ENCODE measurements around the gene LTO1. TPM values are rescaled to one million over a fixed set of nuclear protein-coding genes. Genes with fewer than 3 reads are reported as not detected.

LTO1 gene
- total RNA-seq, 2 donors from 2014 or later, result 17.2 to 18.5 TPM

DNA sequence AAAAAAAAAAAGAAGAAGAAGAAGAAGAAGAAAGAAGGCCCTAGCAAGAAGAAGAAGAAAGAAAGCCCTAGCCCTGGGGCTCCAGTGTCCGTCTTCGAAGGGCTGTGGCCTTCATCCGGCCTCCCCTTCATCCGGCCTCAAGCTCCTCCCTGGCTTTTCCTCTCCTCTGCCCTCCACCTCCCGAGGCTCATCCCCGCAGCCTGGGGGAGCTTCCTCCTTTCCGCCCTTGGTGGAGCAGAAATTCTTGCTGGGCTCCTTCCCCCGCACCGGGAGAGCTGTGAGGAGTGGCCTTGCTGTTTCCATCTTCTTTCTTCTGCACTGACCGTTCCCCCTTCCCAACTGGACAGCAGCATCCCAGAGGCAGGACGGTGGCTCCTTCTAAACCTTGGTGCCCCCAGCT lies 9.5 kb upstream of the LTO1 start:
- intact Hi-C loops (cut with DNase I), result loop anchor here in 1 of 2 donors (2.0 kb wide), 1 partner anchor 510 kb away; no protein-coding TSS in a partner anchor
- peak; percentile 78 for DNase-seq (ENCODE audit: low spot score)

DNA sequence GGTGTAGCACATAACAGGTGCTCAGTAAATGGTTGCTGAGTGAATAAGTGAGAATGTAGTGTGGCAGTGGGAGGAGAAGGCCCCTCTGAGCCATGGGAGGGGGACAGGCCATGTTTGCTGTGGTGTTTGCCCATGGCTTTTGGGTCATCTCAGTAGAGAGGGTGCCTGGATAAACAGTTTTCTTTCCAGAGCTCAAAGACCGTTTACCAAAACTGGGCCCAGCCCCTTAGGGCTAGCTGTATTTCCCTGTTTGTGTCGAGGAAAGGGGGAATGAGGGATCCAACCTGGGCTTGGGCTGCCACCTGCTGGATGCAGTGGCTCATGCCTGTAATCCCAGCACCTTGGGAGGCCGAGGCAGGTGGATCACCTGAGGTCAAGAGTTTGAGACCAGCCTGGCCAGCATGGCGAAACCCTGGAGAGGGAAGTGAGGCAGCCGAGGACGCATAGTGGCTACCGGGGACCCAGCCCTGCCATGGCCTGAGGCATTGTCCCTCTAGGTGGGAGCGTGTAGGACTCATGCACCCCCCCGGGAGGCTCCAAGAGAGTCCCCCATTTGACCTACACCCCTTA lies 8.7 kb upstream of the LTO1 start:
- intact Hi-C loops (cut with DNase I), result loop anchor here in 1 of 2 donors (2.0 kb wide), 1 partner anchor 511 kb away; no protein-coding TSS in a partner anchor
- peak; percentile 51 for DNase-seq (ENCODE audit: low spot score)

- DNase-seq (ENCODE audit: low spot score), result peak; percentile 38
- intact Hi-C loops (cut with DNase I), result no loop called here
Observed at GRCh38 chr11:69682681-69683326, 7.7 kb upstream of the LTO1 start.

GRCh38 chr11:69682221-69682620 lies 7.1 kb upstream of the LTO1 start:
- peak; percentile 54 for DNase-seq (ENCODE audit: low spot score)
- intact Hi-C loops (cut with DNase I), result no loop called here

DNA sequence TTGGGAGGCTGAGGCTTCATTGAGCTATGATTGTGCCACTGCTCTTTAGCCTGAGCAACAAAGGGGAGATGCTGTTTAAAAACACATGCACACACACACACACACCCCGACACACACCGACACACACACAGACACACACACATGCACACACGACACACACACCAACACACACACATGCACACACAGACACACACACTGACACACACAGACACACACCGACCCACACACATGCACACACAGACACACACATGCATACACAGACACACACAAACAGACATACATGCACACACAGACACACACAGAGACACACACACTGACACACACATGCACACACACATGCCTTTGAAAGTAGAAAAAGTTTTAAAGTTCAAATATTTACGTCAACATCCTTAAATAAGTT lies 5.5 kb upstream of the LTO1 start:
- intact Hi-C loops (cut with DNase I), result no loop called here
- DNase-seq (ENCODE audit: low spot score), result peak; percentile 28

DNA sequence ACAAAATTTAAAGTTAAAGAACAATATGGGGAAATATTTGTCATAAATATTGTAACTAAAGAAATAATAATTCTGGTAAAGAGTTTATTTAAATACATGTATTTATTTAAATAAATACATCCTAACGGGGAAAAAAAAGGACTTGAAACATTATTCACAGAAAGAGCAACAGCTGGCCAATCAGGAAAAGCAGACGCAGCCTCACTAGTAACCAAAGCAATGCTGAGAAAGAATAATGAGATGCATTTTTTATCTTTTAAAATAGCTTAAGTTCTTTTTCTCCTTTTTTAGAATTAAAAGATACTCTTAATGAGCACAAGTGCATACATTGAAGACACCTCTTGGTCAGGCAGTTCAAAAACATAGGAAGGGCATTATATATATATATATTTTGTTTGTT lies 2.6 kb upstream of the LTO1 start:
- DNase-seq (ENCODE audit: low spot score), result no peak
- intact Hi-C loops (cut with DNase I), result no loop called here

- intact Hi-C loops (cut with DNase I), result no loop called here
- DNase-seq (ENCODE audit: low spot score), result peak; percentile 86
Observed at GRCh38 chr11:69674267-69674885, 777 bp downstream of the LTO1 start.

GRCh38 chr11:69671734-69672465 lies 3.3 kb downstream of the LTO1 start:
- intact Hi-C loops (cut with DNase I), result no loop called here
- DNase-seq (ENCODE audit: low spot score), result peak; percentile 69

DNA sequence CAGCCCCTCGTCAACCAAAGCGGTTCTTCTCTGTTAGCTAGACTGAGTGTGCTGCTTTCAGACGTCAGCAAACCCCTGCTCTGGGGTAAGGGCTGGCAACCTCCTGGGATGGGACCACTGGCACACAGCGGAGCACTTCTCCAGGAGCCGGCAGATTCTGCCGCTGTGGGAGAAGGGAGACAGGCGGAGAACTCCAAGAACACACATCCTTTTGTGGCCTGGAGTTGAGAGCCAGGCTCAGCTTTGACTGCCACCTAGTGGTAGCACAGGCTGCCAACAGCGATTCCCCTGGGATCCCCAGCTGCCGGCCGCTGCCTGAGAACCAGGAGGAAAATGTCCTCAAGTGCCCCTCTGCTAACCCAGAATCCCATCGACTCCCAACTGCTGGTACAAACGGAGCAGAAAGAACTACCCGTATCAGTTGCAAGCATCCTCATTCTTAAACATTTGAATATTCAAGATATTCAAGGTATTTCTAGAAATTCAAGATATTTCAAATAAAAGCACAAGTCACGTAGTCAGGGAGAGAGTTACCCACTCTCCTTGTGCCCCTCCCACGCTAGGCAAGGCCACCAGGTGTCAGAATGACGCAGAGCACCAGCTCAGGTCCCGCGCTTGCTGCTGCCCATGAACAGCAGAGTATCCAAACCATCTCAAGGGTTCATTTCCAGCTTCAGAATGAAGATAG lies 4.9 kb downstream of the LTO1 start:
- peak; percentile 95 for DNase-seq (ENCODE audit: low spot score)
- intact Hi-C loops (cut with DNase I), result no loop called here

DNA sequence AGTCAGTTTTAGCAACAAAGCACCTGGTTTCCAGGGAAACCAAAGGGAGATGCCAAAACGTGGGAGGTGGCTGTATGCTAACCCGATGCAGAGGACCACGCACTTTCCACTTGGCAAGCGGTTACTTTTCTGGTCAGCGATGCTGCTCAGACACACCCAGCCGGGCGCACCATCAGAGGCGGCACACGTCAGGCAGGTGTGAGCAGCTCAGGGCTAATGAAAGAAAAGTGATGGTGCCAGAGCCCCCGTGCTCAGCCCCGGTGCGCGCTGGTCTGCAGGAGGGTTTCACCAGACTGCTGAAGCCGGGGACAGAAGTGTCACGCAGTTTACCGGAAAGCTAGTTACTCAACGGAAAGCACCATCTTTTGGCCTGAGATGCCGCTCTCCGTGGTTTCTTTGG lies 5.7 kb downstream of the LTO1 start:
- intact Hi-C loops (cut with DNase I), result no loop called here
- peak; percentile 63 for DNase-seq (ENCODE audit: low spot score)

DNA sequence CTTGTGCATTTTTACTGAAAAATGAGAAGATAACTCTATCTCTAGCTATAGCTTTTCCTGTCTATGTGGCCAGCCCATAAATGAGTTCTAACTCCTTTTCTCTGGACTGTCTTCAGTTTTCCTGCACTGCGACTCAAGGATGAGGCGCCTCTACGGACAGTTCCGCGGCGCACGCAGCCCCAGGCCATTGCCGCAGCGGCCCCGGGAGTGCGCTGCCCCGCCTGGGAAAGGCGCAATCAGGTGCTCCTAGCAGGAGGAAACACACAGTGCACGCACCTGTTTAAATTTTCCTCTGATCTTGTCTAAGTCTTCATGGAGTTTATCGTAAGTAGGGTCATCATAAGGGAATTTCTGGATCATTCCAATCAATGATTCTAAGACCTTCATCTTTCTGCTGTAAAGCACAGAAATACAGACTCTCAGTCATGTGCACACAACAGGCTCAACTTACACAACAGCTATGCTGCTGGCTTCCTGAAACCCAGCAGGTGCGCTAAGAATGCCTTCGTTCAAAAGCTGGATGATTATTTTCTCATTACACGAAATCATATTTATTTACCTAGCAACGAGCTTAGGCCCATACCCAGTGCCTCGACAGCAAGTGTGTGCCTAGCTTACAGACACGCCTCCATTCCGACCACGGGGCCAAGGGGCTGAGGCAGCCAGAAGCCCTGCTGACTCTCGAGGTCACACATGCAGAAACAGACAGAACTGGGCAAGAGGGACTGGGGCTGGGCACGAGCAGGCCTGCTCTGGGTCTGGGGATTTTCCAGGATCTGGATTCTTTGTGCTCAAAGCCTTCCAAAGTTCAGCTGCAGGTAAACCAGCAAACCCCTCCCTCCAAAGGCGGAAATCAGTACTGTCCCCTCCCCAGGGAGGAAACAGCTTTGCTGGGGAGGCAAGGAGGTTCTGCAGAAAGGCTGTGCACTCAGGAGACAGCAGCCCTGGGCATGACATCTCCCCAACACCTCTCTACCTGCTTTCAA lies 7.2 kb downstream of the LTO1 start:
- intact Hi-C loops (cut with DNase I), result no loop called here
- DNase-seq (ENCODE audit: low spot score), result peak; percentile 75

- intact Hi-C loops (cut with DNase I), result no loop called here
- DNase-seq (ENCODE audit: low spot score), result peak; percentile 75
Observed at GRCh38 chr11:69666752-69667536, 8.2 kb downstream of the LTO1 start.

- intact Hi-C loops (cut with DNase I), result no loop called here
- DNase-seq (ENCODE audit: low spot score), result peak; percentile 64
Observed at GRCh38 chr11:69666261-69666660, 8.9 kb downstream of the LTO1 start.

- DNase-seq (ENCODE audit: low spot score), result peak; percentile 44
- intact Hi-C loops (cut with DNase I), result no loop called here
Observed at GRCh38 chr11:69665669-69666068, 9.5 kb downstream of the LTO1 start.

DNA sequence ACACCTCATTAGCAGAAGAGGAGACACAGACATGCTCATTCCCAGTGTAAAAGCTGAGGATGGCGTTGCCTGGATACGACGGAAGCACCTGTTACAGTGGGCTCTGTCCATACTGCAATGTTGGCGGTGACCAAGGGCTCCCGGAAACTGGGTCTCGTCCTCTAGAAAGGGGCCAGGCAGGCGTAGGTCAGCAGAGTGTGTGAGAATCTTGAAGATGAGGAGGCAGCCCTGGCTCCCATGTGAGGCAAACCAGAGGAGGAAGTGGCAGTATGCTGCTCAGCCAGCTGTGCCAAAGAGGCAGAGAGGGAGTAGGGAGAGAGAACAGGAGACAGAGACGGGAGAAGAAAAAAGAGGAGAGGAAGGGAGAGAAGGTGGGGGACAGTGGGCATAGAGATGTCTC lies 10.3 kb downstream of the LTO1 start:
- intact Hi-C loops (cut with DNase I), result no loop called here
- DNase-seq (ENCODE audit: low spot score), result peak; percentile 54

GRCh38 chr11:69664103-69664775 lies 10.9 kb downstream of the LTO1 start:
- intact Hi-C loops (cut with DNase I), result no loop called here
- DNase-seq (ENCODE audit: low spot score), result peak; percentile 48

DNA sequence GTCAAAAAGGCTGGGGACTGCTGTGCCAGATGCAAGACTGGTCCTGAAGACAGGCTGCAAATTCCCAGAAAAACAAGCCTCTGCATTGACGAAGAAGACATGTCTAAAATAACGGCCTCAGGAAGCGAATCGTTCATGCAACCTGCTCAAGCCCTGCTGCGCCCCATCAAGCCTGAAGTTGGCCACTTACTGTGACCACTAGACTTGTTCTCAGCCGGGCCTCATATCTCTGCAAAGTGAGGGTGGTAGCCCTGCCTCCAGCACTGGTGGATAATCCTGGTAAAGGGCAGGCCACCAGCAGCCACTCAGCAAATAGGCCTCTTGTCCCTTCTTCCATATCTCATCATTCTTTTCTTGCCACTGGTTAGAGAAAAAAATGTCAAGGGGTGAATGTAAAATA lies 11.8 kb downstream of the LTO1 start:
- peak; percentile 73 for DNase-seq (ENCODE audit: low spot score)
- intact Hi-C loops (cut with DNase I), result no loop called here

Measured in posterior vena cava (tissue), 2 donors.